HepG2 (cell line): ENCODE measurements around the gene MTHFR. TPM values are rescaled to one million over a fixed set of nuclear protein-coding genes. Genes with fewer than 3 reads are reported as not detected.

Experiments used
- ATAC-seq: fragments of 200-7000 bp; cut with Tn5 transposase; 3 replicates; pipeline ENCODE4 v1.9.1; 2020; ENCODE audit warnings: mild to moderate bottlenecking, moderate library complexity
- BruUV-seq: library from RNA; stranded (reverse); fragments of 400-500 nt; replicated peaks from 2 replicates; lab custom pipeline; 2021; lab: Mats Ljungman, UMichigan
- CTCF ChIA-PET: fragments of 300-600 bp; formaldehyde crosslinking; extraction: SDS; loops from one replicate; lab custom pipeline; 2021; ENCODE audit warnings: low total read pairs, inconsistent platforms, low intra/inter-chr PET ratio; lab: Yijun Ruan, JAX
- POLR2A ChIA-PET: fragments of 350-600 bp; sonication (Branson Sonifier 250); formaldehyde crosslinking; loops from one replicate; lab custom pipeline; 2020; ENCODE audit warnings: antibody characterized with exemption, inconsistent platforms; lab: Yijun Ruan, JAX
- DNase-seq: peaks from one replicate; pipeline ENCODE4 v3.0.0-alpha.2; 2015; ENCODE audit warnings: low spot score
- FAIRE-seq: peaks from 3 replicates; lab custom pipeline; 2011; peaks lifted over from hg19 to GRCh38; lab: Jason Lieb, UNC
- H2AFZ ChIP-seq: one replicate; pipeline ENCODE4 v1.6.1; 2011; ENCODE audit warnings: low read length, inconsistent platforms
- H3K27ac ChIP-seq: fragments of 300-600 bp; 3 replicates; pipeline ENCODE4 v1.8.0; 2011; ENCODE audit warnings: mixed run types, mild to moderate bottlenecking, mixed read lengths, low read length, inconsistent platforms; ENCODE audit not compliant: insufficient read depth; ENCODE audit errors: extremely low read length
- H3K27me3 ChIP-seq, 2 experiments: fragments of 200-600 bp in 1 of 2; 2 replicates in 1 of 2; 3 replicates in 1 of 2; pipeline versions ENCODE4 v1.6.0 to v1.8.0; 2011; ENCODE audit warnings: low read length in 2 of 2, mild to moderate bottlenecking in 2 of 2, moderate library complexity in 2 of 2, inconsistent platforms in 1 of 2; ENCODE audit not compliant: insufficient read depth in 2 of 2, control insufficient read depth in 1 of 2
- H3K36me3 ChIP-seq, 2 experiments: fragments of 200-600 bp in 1 of 2; replicated peaks in 1 of 2; 2 replicates in 1 of 2; 3 replicates in 1 of 2; pipeline versions ENCODE4 v1.5.1 to v1.8.0; 2011; ENCODE audit warnings: low read length in 2 of 2, inconsistent platforms in 1 of 2; ENCODE audit not compliant: insufficient read depth in 2 of 2, control insufficient read depth in 1 of 2
- H3K4me1 ChIP-seq: 2 replicates; pipeline ENCODE4 v1.5.1; 2012; ENCODE audit warnings: low read length, inconsistent platforms; ENCODE audit not compliant: insufficient read depth
- H3K4me2 ChIP-seq: 2 replicates; pipeline ENCODE4 v1.6.0; 2011; ENCODE audit warnings: low read depth, low read length, inconsistent platforms
- H3K4me3 ChIP-seq, 3 experiments: fragments of 200-600 bp in 1 of 3; sonication (generic), shearing (Covaris generic) in 1 of 3; replicated peaks in 1 of 3; 2 replicates each; pipeline ENCODE4 v1.5.1; 2011 to 2016; ENCODE audit warnings: low read length in 3 of 3, inconsistent platforms in 2 of 3, low read depth in 2 of 3, mild to moderate bottlenecking in 2 of 3, control low read depth in 1 of 3, mixed read lengths in 1 of 3; ENCODE audit not compliant: insufficient read depth in 1 of 3
- H3K79me2 ChIP-seq: one replicate; pipeline ENCODE4 v1.6.1; 2011; ENCODE audit warnings: low read length, inconsistent platforms; ENCODE audit not compliant: insufficient read depth
- H3K9ac ChIP-seq: 2 replicates; pipeline ENCODE4 v1.6.0; 2011; ENCODE audit warnings: mild to moderate bottlenecking, low read depth, low read length, inconsistent platforms; ENCODE audit not compliant: insufficient read depth
- H3K9me3 ChIP-seq: 2 replicates; pipeline ENCODE4 v1.5.1; 2012; ENCODE audit warnings: mild to moderate bottlenecking, low read length
- H4K20me1 ChIP-seq: 2 replicates; pipeline ENCODE4 v1.6.0; 2011; ENCODE audit warnings: inconsistent platforms, mild to moderate bottlenecking, low read length, moderate library complexity; ENCODE audit not compliant: insufficient read depth
- CCDC6 ChIP-seq: sonication (generic); formaldehyde crosslinking; IDR thresholded peaks from 2 replicates; pipeline ENCODE4 v1.8.1; 2022; ENCODE audit warnings: mild to moderate bottlenecking, missing genetic modification reagents, moderate library complexity
- CENPT ChIP-seq: sonication (generic); formaldehyde crosslinking; IDR thresholded peaks from 2 replicates; pipeline ENCODE4 v1.8.0; 2022; ENCODE audit warnings: low read depth, mild to moderate bottlenecking, moderate library complexity, missing genetic modification reagents
- EZH2 ChIP-seq: conservative IDR thresholded peaks from 2 replicates; pipeline ENCODE4 v1.6.1; 2012; ENCODE audit warnings: mild to moderate bottlenecking, low read depth, low read length, moderate library complexity
- HES4 ChIP-seq: sonication (generic); formaldehyde crosslinking; IDR thresholded peaks from 2 replicates; pipeline ENCODE4 v1.9.0; 2021; ENCODE audit warnings: mild to moderate bottlenecking, missing genetic modification reagents, borderline replicate concordance
- HNRNPH1 ChIP-seq: fragments of 200-400 bp; formaldehyde crosslinking; optimal IDR thresholded peaks from 2 replicates; pipeline ENCODE3; 2017; ENCODE audit warnings: mild to moderate bottlenecking, low read depth, low read length
- IKZF1 ChIP-seq: fragments of 450-650 bp; IDR thresholded peaks from 2 replicates; pipeline ENCODE4 v1.7.1; 2016
- NCOA1 ChIP-seq: sonication (generic); formaldehyde crosslinking; IDR thresholded peaks from 2 replicates; pipeline ENCODE4 v1.9.0; 2021; ENCODE audit warnings: missing genetic modification reagents
- NR2F1 ChIP-seq, 2 experiments: fragments of 450-650 bp in 1 of 2; formaldehyde crosslinking in 1 of 2; IDR thresholded peaks; 2 replicates each; pipeline versions ENCODE4 v1.5.0 to v1.6.1; 2016 to 2020; ENCODE audit warnings: mild to moderate bottlenecking in 1 of 2, missing compliant biosample characterization in 1 of 2, missing genetic modification reagents in 1 of 2, moderate library complexity in 1 of 2
- ZNF136 ChIP-seq: sonication (generic); formaldehyde crosslinking; IDR thresholded peaks from 2 replicates; pipeline ENCODE4 v1.8.1; 2022; ENCODE audit warnings: low read depth, mild to moderate bottlenecking, moderate library complexity, missing genetic modification reagents
- ZNF33B ChIP-seq: sonication (generic); formaldehyde crosslinking; IDR thresholded peaks from 2 replicates; pipeline ENCODE4 v1.5.1; 2020; ENCODE audit warnings: mild to moderate bottlenecking, missing genetic modification reagents
- WGBS: methylation state at CpG from one replicate; pipeline ENCODE4 v1.1.6; 2017; ENCODE audit warnings: low lambda C conversion rate; 5-methylcytosine and 5-hydroxymethylcytosine counted together
- in situ Hi-C: cut with HindIII; loops from 2 replicates; pipeline ENCODE4 v1.10.0; 2017; ENCODE audit warnings: low pct_unique_long_range_greater_than_20kb; ENCODE audit not compliant: extremely low pct_ligation_motif_present
- intact Hi-C: fragments of 100-400 bp; cut with micrococcal nuclease; formaldehyde crosslinking; loops from one replicate; pipeline ENCODE4 v1.10.0; 2022; ENCODE audit not compliant: unreplicated experiment
- polyA plus RNA-seq, 8 experiments: library from polyadenylated mRNA; depleted of rRNA in 3 of 8; stranded (reverse) in 7 of 8; unstranded in 1 of 8; fragments of >200 nt; fragmentation: Illumina TruSeq in 4 of 8; extraction: Trizol in 4 of 8; gene quantifications; 2 replicates each; pipeline versions ENCODE4 v1.2.1 to v1.2.3, GENCODE V29; 2011 to 2016; ENCODE audit warnings: low read depth in 4 of 8, missing spikeins in 1 of 8, mixed read lengths in 1 of 8; ENCODE audit not compliant: insufficient read depth in 1 of 8
- total RNA-seq, 5 experiments: library from RNA; depleted of rRNA; stranded (reverse); fragments of >200 nt; fragmentation: Illumina TruSeq; extraction: Trizol; gene quantifications; 2 replicates each; pipeline ENCODE4 v1.2.3, GENCODE V29; 2016; ENCODE audit warnings: low read depth in 1 of 5
- TF ChIP-seq, protein P1 (sequence below): sonication (generic); formaldehyde crosslinking; IDR thresholded peaks from 2 replicates; pipeline ENCODE4 v1.8.0; 2022; ENCODE audit warnings: low read depth, missing genetic modification reagents
- TF ChIP-seq, protein P2 (sequence below): sonication (generic); formaldehyde crosslinking; IDR thresholded peaks from 2 replicates; pipeline ENCODE4 v1.4.0; 2020; ENCODE audit warnings: missing genetic modification reagents
- TF ChIP-seq, protein P3 (sequence below): sonication (generic); formaldehyde crosslinking; IDR thresholded peaks from 2 replicates; pipeline ENCODE4 v1.8.1; 2023; ENCODE audit warnings: missing genetic modification reagents, inconsistent platforms, borderline replicate concordance

Gene MTHFR
- total and polyA plus RNA-seq, 2 of the 13 experiments (the other 11 are each of a cell fraction or from before 2014, with no cell fraction given), result 3.8 to 8.2 TPM

- H3K4me3 ChIP-seq, result no peak overlapping the region
- in situ Hi-C loops, result no loop called here
- H2AFZ ChIP-seq, result no peak overlapping the region
- no peak overlapping the region for H3K27ac ChIP-seq
- no peak for FAIRE-seq
- H3K27me3 ChIP-seq, result no peaks in the 10 kb centered on the region
- no peak for DNase-seq
- H3K9ac ChIP-seq, result no peak overlapping the region
- H3K4me2 ChIP-seq, result no peak overlapping the region
- no TSS peak for BruUV-seq
- H3K79me2 ChIP-seq, result no peaks in the 10 kb centered on the region
- H4K20me1 ChIP-seq, result no peaks in the 10 kb centered on the region
- ChIA-PET CTCF (no interaction called here), POLR2A (no interaction called here)
- H3K4me1 ChIP-seq, result peaks cover 3% of the 10 kb centered on the region; the same call in 1 of the 2 replicates
- no peak for ATAC-seq
- 92% methylated on average over 20 of the region's 20 CpGs for WGBS
- intact Hi-C loops, result no loop called here
- no peaks in the 10 kb centered on the region for H3K9me3 ChIP-seq
- TF ChIP-seq CENPT (CRISPR knock-in tag), result no peak
- no peak for TF ChIP-seq HNRNPH1
- no peak for TF ChIP-seq ZNF136
- TF ChIP-seq ZNF33B (CRISPR knock-in tag), result no peak
- TF ChIP-seq EZH2, result no peak
- TF ChIP-seq NCOA1 (CRISPR knock-in tag), result no peak
- TF ChIP-seq, protein P1, sequence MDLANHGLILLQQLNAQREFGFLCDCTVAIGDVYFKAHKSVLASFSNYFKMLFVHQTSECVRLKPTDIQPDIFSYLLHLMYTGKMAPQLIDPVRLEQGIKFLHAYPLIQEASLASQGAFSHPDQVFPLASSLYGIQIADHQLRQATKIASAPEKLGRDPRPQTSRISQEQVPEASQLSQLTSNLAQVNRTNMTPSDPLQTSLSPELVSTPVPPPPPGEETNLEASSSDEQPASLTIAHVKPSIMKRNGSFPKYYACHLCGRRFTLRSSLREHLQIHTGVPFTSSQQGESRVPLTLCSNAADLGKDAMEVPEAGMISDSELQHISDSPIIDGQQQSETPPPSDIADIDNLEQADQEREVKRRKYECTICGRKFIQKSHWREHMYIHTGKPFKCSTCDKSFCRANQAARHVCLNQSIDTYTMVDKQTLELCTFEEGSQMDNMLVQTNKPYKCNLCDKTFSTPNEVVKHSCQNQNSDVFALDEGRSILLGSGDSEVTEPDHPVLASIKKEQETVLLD (CRISPR knock-in tag), result no peak
- no peak for TF ChIP-seq CCDC6 (CRISPR knock-in tag)
- TF ChIP-seq HES4 (CRISPR knock-in tag), result no peak
- TF ChIP-seq IKZF1, result no peak
- TF ChIP-seq, protein P2, sequence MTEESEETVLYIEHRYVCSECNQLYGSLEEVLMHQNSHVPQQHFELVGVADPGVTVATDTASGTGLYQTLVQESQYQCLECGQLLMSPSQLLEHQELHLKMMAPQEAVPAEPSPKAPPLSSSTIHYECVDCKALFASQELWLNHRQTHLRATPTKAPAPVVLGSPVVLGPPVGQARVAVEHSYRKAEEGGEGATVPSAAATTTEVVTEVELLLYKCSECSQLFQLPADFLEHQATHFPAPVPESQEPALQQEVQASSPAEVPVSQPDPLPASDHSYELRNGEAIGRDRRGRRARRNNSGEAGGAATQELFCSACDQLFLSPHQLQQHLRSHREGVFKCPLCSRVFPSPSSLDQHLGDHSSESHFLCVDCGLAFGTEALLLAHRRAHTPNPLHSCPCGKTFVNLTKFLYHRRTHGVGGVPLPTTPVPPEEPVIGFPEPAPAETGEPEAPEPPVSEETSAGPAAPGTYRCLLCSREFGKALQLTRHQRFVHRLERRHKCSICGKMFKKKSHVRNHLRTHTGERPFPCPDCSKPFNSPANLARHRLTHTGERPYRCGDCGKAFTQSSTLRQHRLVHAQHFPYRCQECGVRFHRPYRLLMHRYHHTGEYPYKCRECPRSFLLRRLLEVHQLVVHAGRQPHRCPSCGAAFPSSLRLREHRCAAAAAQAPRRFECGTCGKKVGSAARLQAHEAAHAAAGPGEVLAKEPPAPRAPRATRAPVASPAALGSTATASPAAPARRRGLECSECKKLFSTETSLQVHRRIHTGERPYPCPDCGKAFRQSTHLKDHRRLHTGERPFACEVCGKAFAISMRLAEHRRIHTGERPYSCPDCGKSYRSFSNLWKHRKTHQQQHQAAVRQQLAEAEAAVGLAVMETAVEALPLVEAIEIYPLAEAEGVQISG (CRISPR knock-in tag), result no peak
- no peak for TF ChIP-seq NR2F1 (CRISPR knock-in tag; IDR thresholded peaks at IDR 0.05)
- TF ChIP-seq, protein P3, sequence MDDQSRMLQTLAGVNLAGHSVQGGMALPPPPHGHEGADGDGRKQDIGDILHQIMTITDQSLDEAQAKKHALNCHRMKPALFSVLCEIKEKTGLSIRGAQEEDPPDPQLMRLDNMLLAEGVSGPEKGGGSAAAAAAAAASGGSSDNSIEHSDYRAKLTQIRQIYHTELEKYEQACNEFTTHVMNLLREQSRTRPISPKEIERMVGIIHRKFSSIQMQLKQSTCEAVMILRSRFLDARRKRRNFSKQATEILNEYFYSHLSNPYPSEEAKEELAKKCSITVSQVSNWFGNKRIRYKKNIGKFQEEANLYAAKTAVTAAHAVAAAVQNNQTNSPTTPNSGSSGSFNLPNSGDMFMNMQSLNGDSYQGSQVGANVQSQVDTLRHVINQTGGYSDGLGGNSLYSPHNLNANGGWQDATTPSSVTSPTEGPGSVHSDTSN (CRISPR knock-in tag), result no peak
- H3K36me3 ChIP-seq, result peaks cover 1 to 4% of the 10 kb centered on the region in 2 experiments; a peak in 2 of 5 replicates
Measured at GRCh38 chr1:11746795-11747487, 58.8 kb downstream of the MTHFR start.
